Thoracic aorta (tissue), 2 donors: ENCODE measurements around the gene MRPS17. TPM values are rescaled to one million over a fixed set of nuclear protein-coding genes. Genes with fewer than 3 reads are reported as not detected.

Experiments
- ATAC-seq: fragments of 150-250 bp; one replicate; pipeline ENCODE4 v1.8.0; 2017; ENCODE audit warnings: low read depth; ENCODE audit not compliant: insufficient number of reproducible peaks, low FRiP score
- DNase-seq: peaks from one replicate; pipeline ENCODE4 v3.0.0-alpha.2; 2020; ENCODE audit warnings: low spot score
- H3K27ac ChIP-seq, 2 donors: fragments of 200-600 bp; sonication (generic); 1 replicate in 1 of 2; 2 replicates in 1 of 2; pipeline ENCODE4 v1.5.1; 2016; ENCODE audit warnings: mild to moderate bottlenecking in 2 of 2, moderate library complexity in 2 of 2
- H3K27me3 ChIP-seq: fragments of 200-600 bp; sonication (generic); replicated peaks from 2 replicates; pipeline ENCODE4 v1.6.0; 2016; ENCODE audit warnings: mild to moderate bottlenecking; ENCODE audit not compliant: insufficient read depth
- H3K36me3 ChIP-seq: fragments of 200-600 bp; sonication (generic); one replicate; pipeline ENCODE4 v1.5.1; 2016
- H3K4me1 ChIP-seq, 2 donors: fragments of 200-600 bp; sonication (generic); 1 replicate in 1 of 2; 2 replicates in 1 of 2; pipeline versions ENCODE4 v1.5.1 to v1.6.0; 2016; ENCODE audit warnings: low read depth in 2 of 2, mild to moderate bottlenecking in 1 of 2; ENCODE audit not compliant: control insufficient read depth in 1 of 2
- H3K4me3 ChIP-seq: fragments of 200-600 bp; sonication (generic); 2 replicates; pipeline ENCODE4 v1.5.1; 2016; ENCODE audit warnings: mild to moderate bottlenecking
- H3K9me3 ChIP-seq: fragments of 200-600 bp; sonication (generic); 2 replicates; pipeline ENCODE4 v1.5.1; 2016
- CTCF ChIP-seq: fragments of 200-600 bp; sonication (generic); IDR thresholded peaks from one replicate; pipeline ENCODE4 v1.5.1; 2019; ENCODE audit warnings: antibody characterized with exemption
- total RNA-seq, 2 donors: library from RNA; depleted of rRNA; stranded (reverse); fragments of >200 nt; gene quantifications; one replicate each; pipeline versions ENCODE4 v1.1.0 to v1.2.3, GENCODE V29; 2016

The MRPS17 gene
- total RNA-seq, 2 donors from 2014 or later: 12.1 to 13.1 TPM

- no peak for ATAC-seq
- H3K9me3 ChIP-seq: no peaks in the 10 kb centered on the region
- TF ChIP-seq CTCF: no peak
- no peak overlapping the region for H3K4me3 ChIP-seq
- no peaks in the 10 kb centered on the region for H3K27me3 ChIP-seq
- H3K36me3 ChIP-seq: peaks cover 5% of the 10 kb centered on the region
- H3K4me1 ChIP-seq: peaks cover 4 to 7% of the 10 kb centered on the region in 2 donors
- no peak overlapping the region for H3K27ac ChIP-seq
- no peak for DNase-seq
These were observed 5.5 kb downstream of the MRPS17 start for GRCh38 chr7:55957190-55957589.

GRCh38 chr7:55962014-55962413 is 10.3 kb downstream of the MRPS17 start:
- Histone ChIP-seq H3K4me1 (peaks cover 2 to 19% of the 10 kb centered on the region in 2 donors), H3K9me3 (no peaks in the 10 kb centered on the region), H3K4me3 (no peak overlapping the region), H3K36me3 (no peaks in the 10 kb centered on the region), H3K27ac (no peak overlapping the region), H3K27me3 (no peaks in the 10 kb centered on the region)
- ATAC-seq: no peak
- no peak for DNase-seq
- TF ChIP-seq CTCF: no peak

- H3K4me1 ChIP-seq: peaks cover 2 to 19% of the 10 kb centered on the region in 2 donors
- H3K9me3 ChIP-seq: no peaks in the 10 kb centered on the region
- DNase-seq (no peak), ATAC-seq (no peak)
- H3K27me3 ChIP-seq: no peaks in the 10 kb centered on the region
- H3K4me3 ChIP-seq: peak overlapping the region; percentile 91
- H3K27ac ChIP-seq: peak overlapping the region; percentile 53 to 67
- H3K36me3 ChIP-seq: no peaks in the 10 kb centered on the region
- no peak for TF ChIP-seq CTCF
These were observed 12.0 kb downstream of the MRPS17 start for GRCh38 chr7:55963584-55964168.

GRCh38 chr7:55964261-55965099 is 12.8 kb downstream of the MRPS17 start, which contains the start of gene NIPSNAP2:
Gene NIPSNAP2, plus strand, starts transcription at chr7:55964585. Its CDS starts 25 bp downstream, at chr7:55964610.
- Histone ChIP-seq H3K4me3 (peak within 1 kb of the TSS; percentile 91), H3K27me3 (no peaks in the 10 kb centered on the region), H3K36me3 (no peaks in the 10 kb centered on the region), H3K27ac (peak within 1 kb of the TSS; percentile 90 to 95), H3K4me1 (peaks cover 2 to 19% of the 10 kb centered on the region in 2 donors), H3K9me3 (no peaks in the 10 kb centered on the region)
- TF ChIP-seq CTCF: no peak
- DNase-seq (peak; percentile 20), ATAC-seq (peak; percentile 84)

GRCh38 chr7:55965100-55965470 is 13.4 kb downstream of the MRPS17 start:
- TF ChIP-seq CTCF: no peak
- Histone ChIP-seq H3K9me3 (no peaks in the 10 kb centered on the region), H3K27ac (peak overlapping the region; percentile 90 to 95), H3K27me3 (no peaks in the 10 kb centered on the region), H3K4me3 (peak overlapping the region; percentile 91), H3K4me1 (peaks cover 2 to 19% of the 10 kb centered on the region in 2 donors), H3K36me3 (no peaks in the 10 kb centered on the region)
- DNase-seq (peak; percentile 10), ATAC-seq (peak; percentile 9)
